ENCODE results near the gene HSD11B1. TPM values are rescaled to one million over a fixed set of nuclear protein-coding genes. Genes with fewer than 3 reads are reported as not detected.

HSD11B1 gene
- total RNA-seq, 1 donor from 2014 or later: 4.1 TPM

- Histone ChIP-seq H3K27me3 (ENCODE audit: low read depth) (no peaks in the 10 kb centered on the region), H3K27ac (replicated peaks) (peak overlapping the region; percentile 79), H3K4me3 (no peak overlapping the region), H3K4me1 (peaks cover 31% of the 10 kb centered on the region), H3K9me3 (replicated peaks) (no peaks in the 10 kb centered on the region), H3K36me3 (no peaks in the 10 kb centered on the region)
- no peak for DNase-seq
- intact Hi-C loops (cut with micrococcal nuclease): no loop called here
- TF ChIP-seq CTCF (IDR thresholded peaks at IDR 0.05; ENCODE audit: borderline replicate concordance): no peak
Observed at GRCh38 chr1:209720326-209720725, 15.7 kb downstream of the HSD11B1 start.

GRCh38 chr1:209720826-209721225, 16.2 kb downstream of the HSD11B1 start:
- Histone ChIP-seq H3K27ac (replicated peaks) (peak overlapping the region; percentile 79), H3K4me1 (peaks cover 26% of the 10 kb centered on the region), H3K36me3 (no peaks in the 10 kb centered on the region), H3K27me3 (ENCODE audit: low read depth) (no peaks in the 10 kb centered on the region), H3K9me3 (replicated peaks) (no peaks in the 10 kb centered on the region), H3K4me3 (no peak overlapping the region)
- intact Hi-C loops (cut with micrococcal nuclease): no loop called here
- no peak for TF ChIP-seq CTCF (IDR thresholded peaks at IDR 0.05; ENCODE audit: borderline replicate concordance)
- no peak for DNase-seq

GRCh38 chr1:209721323-209721722, 16.7 kb downstream of the HSD11B1 start:
- H3K4me3 ChIP-seq: no peak overlapping the region
- intact Hi-C loops (cut with micrococcal nuclease): no loop called here
- no peaks in the 10 kb centered on the region for H3K27me3 ChIP-seq (ENCODE audit: low read depth)
- H3K27ac ChIP-seq (replicated peaks): peak overlapping the region; percentile 79
- peaks cover 26% of the 10 kb centered on the region for H3K4me1 ChIP-seq
- H3K9me3 ChIP-seq (replicated peaks): no peaks in the 10 kb centered on the region
- DNase-seq: no peak
- no peak for TF ChIP-seq CTCF (IDR thresholded peaks at IDR 0.05; ENCODE audit: borderline replicate concordance)
- H3K36me3 ChIP-seq: no peaks in the 10 kb centered on the region

GRCh38 chr1:209723265-209723664, 18.6 kb downstream of the HSD11B1 start:
- TF ChIP-seq CTCF (IDR thresholded peaks at IDR 0.05; ENCODE audit: borderline replicate concordance): no peak
- DNase-seq: no peak

GRCh38 chr1:209723756-209724693, 19.4 kb downstream of the HSD11B1 start:
- no peak overlapping the region for H3K4me3 ChIP-seq
- no peaks in the 10 kb centered on the region for H3K27me3 ChIP-seq (ENCODE audit: low read depth)
- no peak overlapping the region for H3K27ac ChIP-seq (replicated peaks)
- H3K36me3 ChIP-seq: no peaks in the 10 kb centered on the region
- peaks cover 33% of the 10 kb centered on the region for H3K4me1 ChIP-seq
- H3K9me3 ChIP-seq (replicated peaks): no peaks in the 10 kb centered on the region
- TF ChIP-seq CTCF (IDR thresholded peaks at IDR 0.05; ENCODE audit: borderline replicate concordance): no peak
- intact Hi-C loops (cut with micrococcal nuclease): no loop called here
- no peak for DNase-seq

More at GRCh38 chr1:209723265-209723664, 18.6 kb downstream of the HSD11B1 start:
- Histone ChIP-seq H3K4me3 (no peak overlapping the region), H3K4me1 (peaks cover 32% of the 10 kb centered on the region), H3K27me3 (ENCODE audit: low read depth) (no peaks in the 10 kb centered on the region), H3K36me3 (no peaks in the 10 kb centered on the region), H3K9me3 (replicated peaks) (no peaks in the 10 kb centered on the region), H3K27ac (replicated peaks) (no peak overlapping the region)
- intact Hi-C loops (cut with micrococcal nuclease): no loop called here

Data from left ventricle myocardium inferior (tissue), 1 donor.